GM19463 (cell line): ENCODE results near the gene POU6F2.

Source experiments
- ATAC-seq: cut with Tn5 transposase; IDR thresholded peaks from one replicate; pipeline ENCODE4 v1.9.1; 2021; ENCODE audit warnings: mild to moderate bottlenecking, moderate library complexity; ENCODE audit not compliant: unreplicated experiment

POU6F2 gene

DNA sequence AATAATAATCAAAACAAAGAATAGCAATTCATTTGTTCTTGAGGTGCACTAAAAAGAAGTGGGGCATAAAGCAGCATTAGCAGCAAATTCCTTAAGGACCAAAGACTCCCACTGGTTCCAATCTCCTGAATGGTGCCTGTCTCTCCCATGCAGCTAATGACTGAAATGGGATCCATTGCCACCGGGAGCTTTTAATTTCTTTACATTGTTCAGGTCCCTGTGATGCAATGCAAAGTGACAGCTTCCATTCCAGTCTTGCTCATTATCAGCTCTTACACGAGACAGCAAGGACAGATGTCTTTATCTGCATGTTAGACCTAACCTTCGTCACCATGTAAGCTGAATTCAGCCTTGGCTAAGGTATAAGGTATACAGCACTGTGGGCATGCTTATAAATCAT is 148.1 kb downstream of the POU6F2 start:
- ATAC-seq = no peak

DNA sequence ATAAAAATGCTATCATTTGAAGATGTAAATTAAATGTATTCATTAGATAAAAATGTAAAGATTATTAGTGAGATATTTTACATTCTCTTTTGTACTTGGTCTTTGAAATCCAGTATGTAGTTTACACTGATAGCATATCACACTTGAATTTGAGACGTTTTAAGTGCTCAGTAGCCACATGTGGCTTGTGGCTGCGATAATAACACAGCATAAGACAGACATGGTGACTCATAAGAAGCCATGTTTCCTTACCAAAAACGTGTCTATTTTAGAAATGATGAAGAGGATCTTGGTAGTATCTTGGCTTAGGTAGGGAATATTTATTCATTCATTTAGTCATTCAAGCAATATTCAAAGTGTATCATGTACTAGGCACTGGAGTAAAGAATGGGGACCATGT is 149.3 kb downstream of the POU6F2 start:
- no peak for ATAC-seq

GRCh38 chr7:39128287-39128843 is 150.7 kb downstream of the POU6F2 start:
- ATAC-seq = no peak

- ATAC-seq = no peak
Observed at GRCh38 chr7:39130274-39130673, 152.6 kb downstream of the POU6F2 start.

- ATAC-seq = no peak
Observed at GRCh38 chr7:39130857-39131526, 153.3 kb downstream of the POU6F2 start.

DNA sequence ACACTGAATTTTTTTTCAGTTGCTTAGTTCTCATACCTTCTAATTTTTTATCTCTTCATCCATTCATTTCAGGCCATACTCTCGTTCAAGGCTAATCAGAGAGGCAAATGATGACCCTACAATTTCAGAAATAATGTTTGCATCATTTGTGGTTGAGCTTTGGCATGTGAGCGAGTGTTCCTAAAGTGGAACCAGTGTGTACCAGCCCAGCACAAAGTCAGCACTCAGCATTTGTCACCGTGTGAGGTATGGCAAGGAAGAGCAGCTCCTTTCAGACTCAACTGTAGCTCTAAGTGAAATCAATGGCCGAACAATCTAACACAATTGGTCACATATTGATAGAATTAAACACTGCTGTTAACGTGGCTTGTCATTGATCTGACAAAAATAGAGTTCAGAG is 154.6 kb downstream of the POU6F2 start:
- ATAC-seq = no peak

GRCh38 chr7:39133088-39133487 is 155.4 kb downstream of the POU6F2 start:
- no peak for ATAC-seq

DNA sequence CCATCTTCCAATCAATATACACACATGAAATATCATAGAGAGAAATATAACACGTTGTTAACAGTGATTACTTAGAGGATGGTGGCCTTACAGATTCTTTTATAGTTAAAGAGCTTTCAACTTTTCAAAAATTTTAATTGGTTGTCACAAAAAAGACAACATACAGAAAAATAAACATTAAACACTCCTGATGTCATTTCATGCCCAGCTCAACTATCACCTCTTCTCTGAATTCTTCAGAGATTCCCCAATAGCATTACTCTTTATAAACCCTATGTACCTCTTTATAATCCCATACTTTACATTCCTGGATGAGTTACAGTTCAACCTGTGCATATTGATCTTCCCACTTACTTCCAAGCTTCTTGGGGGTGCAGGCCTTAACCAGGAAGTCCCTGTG is 159.8 kb downstream of the POU6F2 start:
- no peak for ATAC-seq

DNA sequence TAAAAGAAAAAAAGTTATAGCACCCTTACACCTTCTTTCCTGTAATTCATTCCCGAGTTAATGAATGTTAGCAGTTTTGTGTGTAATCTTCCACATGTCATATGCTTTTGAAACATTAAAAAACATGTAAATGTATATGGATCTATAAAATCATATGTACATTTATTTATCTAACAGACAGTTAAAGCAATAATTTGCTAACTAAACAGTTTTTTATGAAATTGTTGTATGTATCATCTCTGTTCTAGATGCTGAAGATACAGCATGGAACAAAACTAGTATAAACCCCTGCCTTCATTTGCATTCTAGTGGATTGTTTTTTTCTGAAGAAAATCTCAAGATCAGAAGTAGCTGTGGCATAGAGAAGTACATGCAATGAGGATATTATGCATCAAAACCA is 165.0 kb downstream of the POU6F2 start:
- no peak for ATAC-seq

DNA sequence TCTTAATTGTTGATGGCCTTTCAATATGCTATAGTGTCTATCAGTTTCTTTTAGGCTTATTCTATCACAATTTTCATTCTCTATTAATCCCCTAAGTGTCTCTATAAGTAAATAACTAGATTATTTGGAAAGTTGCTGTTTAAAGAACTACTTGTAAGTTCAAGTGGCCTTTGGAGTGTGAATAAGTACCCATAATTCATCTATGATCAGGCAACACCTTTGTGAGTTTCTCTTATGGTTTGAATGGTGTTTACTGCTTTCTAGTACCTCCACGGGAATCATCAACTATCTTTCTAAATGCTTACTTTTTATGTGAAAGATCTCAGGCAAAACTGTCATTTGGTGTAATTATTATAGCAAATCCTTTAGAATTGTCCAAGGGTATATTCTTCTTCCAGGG is 166.7 kb downstream of the POU6F2 start:
- no peak for ATAC-seq

DNA sequence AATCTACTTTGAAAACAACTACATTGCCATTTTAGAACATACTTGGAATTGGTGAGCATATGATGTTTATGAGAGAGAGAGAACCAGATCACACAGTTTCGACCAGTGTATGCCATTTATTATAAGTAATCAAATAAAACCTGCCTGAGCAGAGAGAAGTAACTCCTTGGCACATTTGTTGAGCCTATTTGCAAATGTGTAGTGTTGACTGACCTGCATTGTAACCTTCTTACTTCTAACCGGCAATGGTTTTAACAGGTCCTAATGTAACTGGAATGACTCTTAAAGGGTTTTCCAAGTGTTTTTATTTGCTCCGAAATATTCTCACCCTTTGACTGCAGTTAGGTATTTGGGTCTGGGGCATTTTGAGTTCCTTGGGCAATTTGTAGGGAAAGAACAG is 167.6 kb downstream of the POU6F2 start:
- ATAC-seq = no peak

DNA sequence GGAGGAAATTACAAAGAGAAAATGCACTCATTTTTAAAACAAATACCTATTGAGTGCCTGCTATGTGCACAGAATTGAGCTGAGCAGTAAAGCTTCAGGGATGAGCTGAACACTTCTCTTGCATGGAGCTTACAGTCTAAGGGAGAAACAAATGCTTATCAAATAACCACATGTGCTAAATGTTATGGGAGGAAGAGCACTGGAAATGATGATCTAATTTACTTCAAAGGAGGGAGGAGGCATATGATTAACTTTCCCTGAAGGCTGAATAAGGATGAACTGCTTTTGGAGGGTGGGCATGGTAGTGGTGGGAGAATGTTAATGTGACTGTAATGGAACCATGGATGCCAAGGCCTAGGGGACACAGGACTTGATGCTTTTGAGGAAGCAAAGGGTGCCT is 168.2 kb downstream of the POU6F2 start:
- ATAC-seq = no peak

GRCh38 chr7:39152701-39153100 is 175.0 kb downstream of the POU6F2 start:
- no peak for ATAC-seq

GRCh38 chr7:39153113-39153512 is 175.4 kb downstream of the POU6F2 start:
- no peak for ATAC-seq

DNA sequence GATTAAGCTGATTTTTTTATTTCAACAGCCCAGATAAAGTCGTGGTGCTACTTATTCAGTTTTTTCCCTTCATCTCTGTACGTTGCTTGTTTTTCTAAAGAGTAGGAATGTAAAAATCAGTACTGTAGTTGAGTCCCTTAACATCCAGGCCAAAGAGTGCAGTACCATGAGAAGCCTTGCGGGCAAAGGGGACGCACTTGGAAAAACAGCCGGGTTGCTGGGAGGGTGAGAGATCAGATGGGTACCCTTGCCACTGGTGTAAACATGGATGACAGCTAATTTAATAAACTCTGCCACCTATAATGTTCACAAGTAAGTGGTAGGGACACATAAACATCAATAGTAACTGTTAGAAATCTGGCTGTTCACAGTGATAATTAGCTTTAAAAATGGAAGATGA is 175.9 kb downstream of the POU6F2 start:
- ATAC-seq = no peak

GRCh38 chr7:39154815-39155214 is 177.1 kb downstream of the POU6F2 start:
- ATAC-seq = no peak

DNA sequence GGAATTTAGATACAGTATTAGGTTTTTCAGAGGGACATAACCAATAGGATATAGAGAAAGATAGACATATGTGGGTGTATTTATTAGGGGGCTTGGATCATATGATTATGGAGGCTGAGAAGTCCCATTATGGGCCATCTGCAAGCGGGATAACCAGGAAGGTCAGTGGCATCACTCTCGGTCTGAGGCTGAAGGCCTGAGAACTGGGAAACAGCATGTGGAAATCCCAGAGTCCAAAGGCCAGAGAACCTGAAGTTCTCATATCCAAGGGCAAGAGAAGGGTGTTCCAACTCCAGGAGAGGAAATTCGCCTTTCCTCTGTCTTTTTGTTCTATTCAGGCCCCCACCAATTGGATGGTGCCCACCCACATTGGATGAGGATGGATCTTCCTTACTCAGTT is 180.7 kb downstream of the POU6F2 start:
- ATAC-seq = no peak

GRCh38 chr7:39161903-39162302 is 184.2 kb downstream of the POU6F2 start:
- no peak for ATAC-seq

- no peak for ATAC-seq
Observed at GRCh38 chr7:39164887-39165286, 187.2 kb downstream of the POU6F2 start.

- no peak for ATAC-seq
Observed at GRCh38 chr7:39168403-39169098, 190.8 kb downstream of the POU6F2 start.

- ATAC-seq = no peak
Observed at GRCh38 chr7:39172137-39172536, 194.4 kb downstream of the POU6F2 start.

GRCh38 chr7:39181398-39181797 is 203.7 kb downstream of the POU6F2 start:
- no peak for ATAC-seq
